Cerebellar cortex (tissue), 1 donor: ENCODE data around the gene NDUFS2.
"Not testable (repeated sequence)": the region's sequence is repeated elsewhere in the genome, so short reads cannot be mapped to it uniquely, and the experiment has no call there.

Experiments
- DNase-seq: peaks from one replicate; pipeline ENCODE4 v3.0.0-alpha.2; 2015; ENCODE audit warnings: low spot score

The NDUFS2 gene

DNA sequence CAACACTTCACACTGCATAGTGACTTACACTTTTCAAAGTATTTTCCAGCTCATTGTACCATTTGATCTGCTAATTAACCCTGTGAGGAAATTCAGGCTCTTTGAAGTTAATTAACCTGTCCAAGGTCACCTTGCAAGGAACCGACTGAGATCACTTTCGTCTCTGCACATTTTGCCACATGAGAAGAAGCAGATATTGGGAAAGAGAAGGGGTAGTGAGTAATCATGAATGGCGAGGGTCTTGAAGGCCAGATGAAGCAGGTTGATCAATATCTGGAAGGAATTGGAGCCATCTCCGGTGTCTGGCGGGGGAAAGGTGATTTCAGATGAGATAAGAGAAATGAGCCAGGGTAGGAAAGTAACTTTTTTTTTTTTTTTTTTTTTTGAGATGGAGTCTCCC, 17.8 kb downstream of the NDUFS2 start:
- no peak for DNase-seq

DNA sequence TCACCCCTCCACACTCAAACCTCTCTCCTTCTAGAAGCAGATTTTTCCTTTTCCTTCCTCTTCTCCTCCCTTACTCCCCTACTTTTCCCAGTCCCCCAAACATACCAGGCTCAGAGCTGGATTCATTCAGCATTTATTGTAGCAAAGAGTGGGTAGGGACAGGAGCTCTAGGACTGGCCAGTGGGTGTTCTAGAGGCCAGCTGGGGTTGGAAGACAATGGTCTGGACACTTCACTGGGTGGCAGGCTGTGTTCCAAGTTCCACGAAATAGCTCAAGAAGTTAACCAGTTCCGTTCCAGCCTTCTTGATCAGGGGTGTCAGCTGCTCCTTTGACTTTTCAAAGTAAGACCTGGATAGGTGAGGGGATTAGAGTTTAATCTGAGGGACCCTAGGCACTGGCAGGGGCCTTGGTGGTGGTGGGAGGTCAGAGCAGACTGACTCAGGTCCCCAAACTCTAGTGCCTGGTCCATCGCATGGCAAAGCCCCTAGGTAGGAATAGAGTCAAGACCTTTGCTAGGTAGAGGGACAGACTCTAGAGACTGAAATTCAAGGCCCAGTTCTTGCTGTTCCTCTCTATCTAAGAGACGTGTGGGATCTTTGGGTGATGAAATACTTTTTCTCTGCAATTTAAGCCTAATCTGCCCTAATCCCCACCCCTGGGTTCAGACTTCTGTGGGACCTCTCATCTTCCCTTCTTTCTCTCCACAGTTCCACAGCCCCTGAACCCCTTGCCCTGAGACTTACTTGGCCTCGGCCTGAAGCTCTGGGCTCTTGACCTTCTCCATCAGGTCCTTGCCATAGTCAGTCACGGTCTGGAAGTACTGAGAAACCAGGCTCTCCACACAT, 20.2 kb downstream of the NDUFS2 start:
- no peak for DNase-seq

DNA sequence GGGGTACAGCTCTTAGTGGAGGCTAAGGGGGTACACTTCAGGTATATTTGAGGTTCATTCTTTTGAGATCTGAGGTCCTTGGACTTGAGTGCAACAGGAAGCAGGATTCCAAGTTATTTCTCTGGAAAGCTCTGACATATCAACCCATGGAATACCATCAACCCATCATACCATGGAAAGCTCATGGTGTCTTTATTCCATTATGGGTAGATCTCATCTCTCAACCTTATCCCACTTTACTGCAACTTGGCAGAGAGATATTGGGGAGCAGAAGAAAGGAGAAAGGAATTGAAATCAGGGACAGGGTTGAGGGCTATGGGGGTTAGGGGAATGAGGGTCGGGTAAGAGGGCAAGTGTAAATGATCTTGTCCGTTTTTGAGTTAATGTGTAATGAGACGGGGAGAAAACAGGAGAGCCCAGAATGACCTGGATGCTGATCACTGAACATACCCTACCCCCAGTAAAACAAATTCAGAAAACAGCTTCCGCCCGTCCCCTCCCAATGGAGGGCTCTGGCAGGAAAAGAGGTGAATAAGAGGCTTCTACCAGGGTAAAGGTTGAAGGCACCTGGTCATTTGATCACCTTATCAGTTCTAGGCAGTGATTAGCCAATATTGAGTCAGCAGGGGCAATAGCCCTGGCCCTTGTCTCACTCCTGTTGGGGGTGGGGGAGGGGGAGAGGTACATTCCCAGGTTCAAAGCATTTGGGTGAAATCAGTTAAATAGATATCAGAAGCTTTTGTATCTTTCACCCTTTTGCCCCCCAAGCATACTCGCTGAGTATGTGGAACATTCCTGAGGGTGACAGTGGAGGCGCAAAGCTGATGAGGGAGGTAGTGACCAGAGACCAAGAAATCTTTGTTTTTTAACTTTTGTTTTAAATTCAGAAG, 21.9 kb downstream of the NDUFS2 start:
- DNase-seq = no peak

DNA sequence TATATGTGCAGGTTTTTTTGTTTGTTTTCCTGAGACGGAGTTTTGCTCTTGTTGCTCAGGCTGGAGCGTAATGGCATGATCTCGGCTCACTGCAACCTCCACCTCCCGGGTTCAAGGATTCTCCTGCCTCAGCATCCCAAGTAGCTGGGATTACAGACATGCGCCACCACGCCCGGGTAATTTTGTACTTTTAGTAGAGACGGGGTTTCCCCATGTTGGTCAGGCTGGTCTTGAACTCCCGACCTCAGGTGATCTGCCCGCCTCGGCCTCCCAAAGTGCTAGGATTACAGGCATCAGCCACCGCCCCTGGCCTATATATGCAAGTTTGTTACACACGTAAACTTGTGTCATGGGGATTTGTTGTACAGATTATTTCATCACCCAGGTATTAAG, 22.5 kb downstream of the NDUFS2 start:
- DNase-seq = not testable (repeated sequence)

DNA sequence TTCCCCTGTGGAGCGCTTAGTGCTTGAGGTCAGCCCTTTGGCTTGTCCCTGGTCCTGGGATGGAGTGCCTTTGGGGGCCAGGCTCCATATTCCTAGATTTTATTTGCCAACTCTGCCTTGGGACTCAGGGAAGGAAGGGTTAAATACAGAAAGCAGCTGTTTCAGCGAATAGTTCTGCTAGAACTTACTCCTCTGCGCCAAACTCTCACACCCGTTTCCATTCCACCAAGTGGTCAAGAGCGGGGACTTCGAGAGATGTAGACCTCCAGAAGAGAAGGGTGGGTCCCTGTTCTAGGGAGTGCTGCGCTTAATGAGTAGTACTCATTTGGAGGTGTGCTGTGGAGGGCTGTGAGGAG, 23.0 kb downstream of the NDUFS2 start:
- DNase-seq = no peak

DNA sequence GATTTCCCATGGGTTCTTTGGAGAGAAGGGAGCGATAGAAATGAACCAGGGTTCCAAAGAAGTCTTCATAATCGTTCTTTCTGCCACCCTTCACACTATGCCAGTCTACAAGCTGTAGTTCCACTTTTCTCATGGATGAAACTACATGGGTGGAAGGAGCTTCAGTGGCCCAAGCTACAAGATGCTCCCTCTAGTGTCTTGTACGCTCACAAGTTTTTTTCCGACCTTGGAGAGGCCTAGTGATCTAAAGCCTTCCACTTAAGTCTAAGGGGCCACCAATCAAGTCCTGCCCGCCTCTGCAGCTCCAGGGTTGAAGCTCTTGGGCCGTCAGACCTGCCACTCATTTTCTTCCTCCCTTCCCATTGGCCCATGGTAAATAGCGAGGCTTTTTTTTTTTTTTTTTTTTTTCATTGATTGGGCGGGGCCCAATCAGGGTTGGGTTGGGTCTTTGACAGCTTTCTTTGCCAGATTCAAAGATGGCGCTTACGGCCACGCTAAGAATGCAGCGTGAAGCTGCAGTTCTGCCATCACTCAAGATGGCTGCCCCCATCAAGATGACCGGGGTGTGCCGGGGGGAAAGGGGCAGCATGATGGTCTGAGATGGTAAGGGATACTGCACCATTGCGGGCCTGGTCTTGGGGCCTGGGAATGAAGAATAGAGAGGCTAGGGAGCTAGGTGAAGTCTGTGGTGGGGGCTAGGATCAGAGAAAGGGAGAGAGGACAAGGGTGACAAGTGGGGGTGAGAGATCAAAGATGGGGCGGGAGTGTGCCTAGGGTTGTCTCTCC, 23.6 kb downstream of the NDUFS2 start, which contains the start of gene TOMM40L:
Gene TOMM40L (plus strand): TSS at position 527 of the 786 bp plus-strand sequence. CDS start 430 bp downstream, outside the sequence.
- peak; percentile 100 for DNase-seq

DNA sequence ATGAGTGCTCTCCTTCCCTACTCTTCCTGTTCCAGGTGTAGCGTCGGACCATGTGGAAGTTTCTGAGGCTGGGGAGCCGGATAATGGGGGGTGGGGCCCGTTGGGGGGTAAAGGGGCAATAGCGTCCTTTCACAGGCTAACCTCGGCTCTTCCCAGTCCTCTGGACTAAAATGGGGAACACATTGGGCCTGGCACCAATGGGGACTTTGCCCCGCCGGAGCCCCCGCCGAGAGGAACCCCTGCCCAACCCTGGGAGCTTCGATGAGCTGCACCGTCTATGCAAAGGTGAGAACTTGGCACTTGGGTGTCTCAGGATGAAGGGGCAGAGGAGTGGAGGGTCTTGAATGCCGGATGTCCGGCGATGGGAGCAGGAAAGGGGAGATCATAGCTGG, 24.1 kb downstream of the NDUFS2 start:
- peak; percentile 38 for DNase-seq

DNA sequence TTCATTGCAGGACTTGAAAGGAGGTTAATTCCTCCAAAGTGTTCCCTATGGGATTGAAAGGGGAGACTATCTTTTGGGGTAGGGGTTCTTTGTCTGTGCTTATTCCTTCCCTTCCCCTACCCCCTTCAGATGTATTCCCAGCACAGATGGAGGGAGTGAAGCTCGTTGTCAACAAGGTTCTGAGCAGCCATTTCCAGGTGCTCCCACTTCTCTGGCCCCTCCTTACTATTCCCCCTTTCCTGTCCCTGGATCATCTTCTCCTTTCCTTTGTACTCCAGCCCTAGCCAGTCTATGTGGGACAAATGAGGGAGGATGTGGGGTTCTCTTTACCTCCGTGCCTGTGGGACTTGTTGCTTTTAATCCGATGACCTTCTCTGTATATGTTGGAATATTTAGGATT, 24.6 kb downstream of the NDUFS2 start:
- peak; percentile 31 for DNase-seq

DNA sequence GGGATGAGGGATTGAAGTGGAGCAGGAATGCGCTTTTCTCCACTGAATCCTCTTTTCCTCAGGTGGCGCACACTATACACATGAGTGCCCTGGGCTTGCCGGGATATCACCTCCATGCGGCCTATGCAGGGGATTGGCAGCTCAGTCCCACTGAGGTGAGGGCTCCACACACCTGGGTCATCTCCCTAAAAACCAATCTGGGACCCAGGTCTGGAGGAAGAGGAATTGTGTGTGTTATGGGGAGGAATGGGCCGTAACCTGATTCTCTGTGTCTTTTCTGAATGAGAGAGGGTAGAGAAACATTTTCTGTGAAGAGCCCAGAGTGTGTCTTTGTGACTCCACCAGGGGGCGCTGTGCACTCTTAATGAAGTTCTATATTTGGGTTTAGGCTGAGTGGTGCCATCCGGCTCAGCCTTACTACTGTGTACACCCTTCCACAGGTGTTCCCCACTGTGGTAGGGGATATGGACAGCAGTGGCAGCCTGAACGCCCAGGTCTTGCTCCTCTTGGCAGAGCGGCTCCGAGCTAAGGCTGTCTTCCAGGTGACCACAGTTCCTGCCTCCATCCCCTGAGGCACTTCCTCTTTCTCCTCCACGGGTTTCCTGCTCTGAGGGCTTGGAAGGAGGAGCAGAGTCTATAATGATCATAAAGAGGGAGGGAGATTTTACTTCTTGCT, 25.2 kb downstream of the NDUFS2 start:
- DNase-seq = peak; percentile 87

DNA sequence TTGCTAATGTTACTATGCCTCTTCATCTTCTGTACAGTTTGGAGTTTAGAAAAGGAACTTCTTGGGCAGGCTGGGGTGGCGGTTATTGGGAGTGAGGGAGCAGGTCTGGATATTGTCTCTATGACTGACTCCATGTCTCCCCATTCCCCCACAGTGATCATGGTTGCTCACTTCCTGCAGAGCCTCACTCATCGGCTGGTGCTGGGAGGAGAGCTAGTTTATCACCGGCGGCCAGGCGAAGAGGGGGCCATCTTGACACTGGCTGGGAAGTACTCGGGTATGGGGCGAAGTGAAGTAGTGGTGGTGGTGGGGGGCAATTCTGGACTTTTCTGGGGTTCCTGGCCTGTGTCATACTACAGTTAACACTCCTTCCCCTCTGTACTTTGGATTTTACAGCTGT, 25.9 kb downstream of the NDUFS2 start:
- no peak for DNase-seq

DNA sequence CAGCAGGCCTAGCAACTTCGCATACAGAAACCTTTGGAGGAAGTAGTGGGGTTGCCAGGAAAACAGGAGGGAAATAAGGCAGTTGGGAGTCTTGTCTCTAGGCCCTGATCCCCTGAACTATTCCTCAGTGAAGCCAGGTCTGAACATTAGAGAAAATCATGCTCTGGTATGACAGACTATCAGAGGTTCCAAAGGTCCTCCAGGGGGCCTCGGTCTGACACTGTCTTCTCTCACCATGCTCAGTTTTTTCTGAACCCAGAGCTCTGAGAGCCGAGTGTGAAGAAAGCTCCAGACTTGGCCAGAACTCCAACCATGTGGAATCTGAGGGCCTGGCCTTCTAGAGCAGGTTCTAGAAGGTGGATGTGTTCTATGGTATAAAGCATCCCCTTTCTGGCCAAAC, 27.7 kb downstream of the NDUFS2 start:
- peak; percentile 14 for DNase-seq

DNA sequence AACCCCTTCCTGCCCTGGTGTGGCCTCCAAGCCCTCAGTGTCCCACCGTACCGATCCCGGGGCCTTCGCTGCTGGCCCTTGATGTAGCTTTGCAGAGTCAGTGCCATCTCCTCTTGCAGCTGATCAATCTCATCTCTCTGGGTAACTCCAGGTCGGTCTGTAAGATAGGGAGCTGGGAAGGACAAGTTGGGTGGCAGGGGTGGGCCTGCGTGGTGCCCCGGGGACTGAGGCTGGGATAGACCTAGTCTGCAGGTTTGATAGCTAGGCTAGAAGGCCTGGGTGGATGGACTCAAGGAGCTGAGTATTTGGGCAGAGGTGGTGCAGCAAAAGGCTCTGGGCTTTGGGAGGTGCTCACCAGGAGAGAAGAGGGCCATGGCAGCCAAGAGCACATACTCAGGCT, 28.6 kb downstream of the NDUFS2 start:
- no peak for DNase-seq

DNA sequence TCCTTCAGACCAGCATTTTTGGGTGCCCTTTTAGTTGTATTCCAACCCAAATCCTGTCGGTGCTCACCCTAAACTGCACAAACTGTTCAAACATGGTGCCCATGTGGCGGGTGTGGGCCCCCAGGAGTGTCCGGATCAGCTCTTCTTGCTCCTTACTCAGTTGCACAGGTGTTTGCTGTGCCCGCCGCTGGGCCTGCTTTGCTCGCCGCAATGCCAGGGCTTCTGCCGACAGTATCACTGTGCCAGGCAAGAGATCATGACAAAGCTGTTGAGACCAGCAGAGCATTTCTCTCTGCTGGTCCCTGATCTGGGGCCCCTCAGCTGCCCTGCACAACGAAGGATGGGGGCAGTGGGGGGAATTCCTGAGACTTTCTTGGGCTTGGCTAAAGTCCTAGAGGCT, 30.9 kb downstream of the NDUFS2 start:
- no peak for DNase-seq

DNA sequence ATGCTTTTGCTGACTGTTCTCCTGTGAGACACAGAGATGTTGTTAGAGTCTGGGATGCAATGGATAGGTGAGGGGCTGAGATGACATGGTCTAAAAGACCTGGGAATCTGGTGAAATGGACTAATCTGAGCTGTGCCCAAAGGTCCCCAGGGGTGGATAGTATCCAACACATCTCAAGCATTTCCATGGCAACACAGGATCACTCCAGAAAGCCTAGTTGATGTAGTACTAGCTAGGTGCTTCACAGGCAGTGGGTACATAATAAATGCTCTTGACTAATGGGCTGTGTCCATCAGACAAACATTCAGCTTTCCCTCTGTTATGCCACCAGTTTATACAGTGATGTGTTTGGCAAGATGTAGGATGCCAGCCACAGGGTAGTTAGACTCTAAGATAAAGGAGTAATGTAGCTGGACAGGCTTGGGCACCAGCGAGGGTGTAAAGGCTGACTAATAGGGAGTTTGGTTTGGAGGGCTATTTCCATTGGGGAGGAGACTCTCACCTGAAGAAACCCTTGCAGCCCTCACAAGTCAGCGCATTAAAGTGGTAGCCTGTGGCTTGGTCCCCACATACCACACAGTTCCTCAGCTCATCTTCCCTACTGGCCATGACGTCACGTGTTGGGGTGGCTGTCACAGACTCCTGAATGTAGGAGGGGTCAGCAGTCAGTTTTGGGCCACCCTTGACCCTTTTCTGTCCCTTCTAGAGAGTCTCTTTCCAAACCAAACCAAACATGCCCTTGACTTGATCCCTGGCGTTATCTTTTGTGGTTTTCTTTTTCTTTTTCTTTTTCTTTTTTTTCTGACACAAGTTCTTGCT, 34.0 kb downstream of the NDUFS2 start:
- DNase-seq = no peak

DNA sequence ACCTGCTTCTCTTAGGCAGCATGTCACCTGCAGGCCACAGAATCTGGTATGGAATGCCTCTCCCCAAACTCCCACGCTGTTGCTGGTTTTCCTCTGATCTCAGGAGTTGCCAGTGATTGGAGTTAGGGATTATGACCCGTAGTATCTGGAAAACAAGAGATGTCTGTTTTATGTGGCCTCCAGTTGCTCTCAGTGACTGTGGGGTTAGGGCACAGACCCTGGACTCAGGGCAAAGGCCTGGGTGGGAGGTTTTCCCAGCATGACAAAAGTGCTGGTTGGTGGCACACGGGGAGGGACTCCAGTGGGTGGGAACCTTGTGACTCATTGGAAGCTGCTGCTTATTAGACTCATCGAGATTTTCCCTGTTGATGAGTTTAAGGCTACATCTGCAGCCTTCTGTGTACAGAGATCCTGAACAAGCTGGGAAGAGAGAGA, 35.9 kb downstream of the NDUFS2 start, which contains the start of gene NR1I3:
Gene NR1I3 (minus strand): TSS at position 165 of the 435 bp plus-strand sequence. CDS start 1,638 bp downstream, outside the sequence.
- DNase-seq = no peak

DNA sequence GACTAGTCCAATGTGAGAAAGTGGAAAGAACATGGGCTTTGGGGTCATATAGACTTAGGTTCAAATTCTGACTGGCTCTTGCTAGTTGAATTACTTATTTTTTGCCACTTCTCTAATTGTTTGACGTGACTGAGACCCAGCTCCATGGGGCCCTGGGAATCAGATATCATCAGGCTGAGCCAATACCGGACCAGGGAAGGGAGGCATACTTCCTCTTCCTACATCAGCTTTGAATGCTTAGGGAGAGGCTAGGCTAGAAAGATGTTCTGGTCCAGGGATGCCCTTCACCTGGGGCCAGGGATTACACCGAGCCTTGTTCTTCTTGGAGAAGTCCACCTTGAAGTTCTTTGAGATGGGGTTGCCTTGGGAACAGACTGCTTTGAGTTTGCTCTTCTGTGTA, 39.5 kb downstream of the NDUFS2 start:
- DNase-seq = no peak

DNA sequence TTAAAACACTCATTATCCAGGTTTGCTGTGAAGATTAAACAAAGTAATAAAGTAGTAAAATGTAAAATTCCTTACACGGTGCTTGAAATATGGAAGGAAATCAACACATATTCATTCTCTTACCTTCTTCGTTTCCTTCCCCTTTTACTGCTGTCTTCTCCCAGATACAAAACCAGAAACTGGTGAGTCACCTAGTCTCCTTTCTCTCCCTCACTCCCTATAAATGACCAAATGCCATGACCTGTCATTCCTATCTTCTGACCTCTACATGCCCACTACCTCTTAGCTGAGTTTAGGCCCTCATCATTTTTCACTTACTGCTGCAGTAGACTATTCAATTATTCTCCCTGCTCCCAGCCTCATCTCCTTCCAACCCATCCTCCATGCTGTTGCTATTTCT, 40.1 kb downstream of the NDUFS2 start:
- no peak for DNase-seq

DNA sequence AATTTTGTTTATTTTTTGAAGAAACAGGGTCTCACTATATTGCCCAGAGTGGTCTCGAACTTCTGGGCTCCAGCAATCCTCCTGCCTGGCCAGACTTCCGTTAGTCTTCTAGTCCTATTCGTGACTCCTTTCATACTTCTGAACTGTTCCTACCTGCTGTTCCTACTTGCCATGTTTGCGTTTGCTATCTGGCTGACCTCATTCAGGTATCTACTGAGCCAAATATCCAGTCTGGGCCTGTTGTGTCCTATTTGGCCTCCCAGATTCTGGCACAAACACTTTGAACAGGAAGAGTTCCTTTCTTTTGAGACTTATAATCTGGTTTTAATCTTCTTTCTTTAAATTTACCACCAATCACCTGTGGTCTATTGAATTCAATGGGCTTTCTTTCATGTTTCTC, 42.7 kb downstream of the NDUFS2 start:
- no peak for DNase-seq

DNA sequence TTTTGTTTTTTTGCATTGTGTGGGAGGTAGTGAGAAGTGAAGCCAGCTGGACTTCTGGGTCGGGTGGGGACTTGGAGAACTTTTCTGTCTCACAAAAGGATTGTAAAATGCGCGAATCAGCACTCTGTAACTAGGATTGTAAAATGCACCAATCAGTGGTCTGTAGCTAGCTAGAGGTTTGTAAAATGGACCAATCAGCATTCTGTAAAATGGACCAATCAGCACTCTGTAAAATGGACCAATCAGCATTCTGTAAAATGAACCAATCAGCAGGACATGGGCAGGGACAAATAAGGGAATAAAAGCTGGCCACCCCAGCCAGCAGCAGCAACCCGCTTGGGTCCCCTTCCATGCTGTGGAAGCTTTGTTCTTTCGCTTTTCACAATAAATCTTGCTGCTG, 47.9 kb downstream of the NDUFS2 start:
- DNase-seq = not testable (repeated sequence)

DNA sequence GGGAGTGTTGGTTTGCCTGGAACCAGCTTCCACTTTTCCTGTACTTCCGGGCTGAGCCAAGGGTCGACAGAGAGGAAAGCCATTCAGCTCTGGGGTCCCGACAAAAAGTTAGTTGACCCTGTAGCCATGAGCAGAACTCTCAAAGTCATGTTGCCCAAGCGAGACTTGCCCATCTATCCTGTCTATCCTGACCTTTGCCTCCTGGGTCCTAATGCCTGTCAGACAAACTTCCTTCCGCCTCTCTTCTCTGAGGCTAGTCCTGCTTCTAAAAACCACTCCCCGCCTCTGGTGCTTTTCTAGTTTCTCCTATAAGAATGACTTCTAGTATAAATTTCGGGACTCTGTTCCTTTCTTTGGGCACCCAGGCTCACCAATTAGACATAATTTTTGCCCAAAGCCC, 48.7 kb downstream of the NDUFS2 start:
- no peak for DNase-seq

DNA sequence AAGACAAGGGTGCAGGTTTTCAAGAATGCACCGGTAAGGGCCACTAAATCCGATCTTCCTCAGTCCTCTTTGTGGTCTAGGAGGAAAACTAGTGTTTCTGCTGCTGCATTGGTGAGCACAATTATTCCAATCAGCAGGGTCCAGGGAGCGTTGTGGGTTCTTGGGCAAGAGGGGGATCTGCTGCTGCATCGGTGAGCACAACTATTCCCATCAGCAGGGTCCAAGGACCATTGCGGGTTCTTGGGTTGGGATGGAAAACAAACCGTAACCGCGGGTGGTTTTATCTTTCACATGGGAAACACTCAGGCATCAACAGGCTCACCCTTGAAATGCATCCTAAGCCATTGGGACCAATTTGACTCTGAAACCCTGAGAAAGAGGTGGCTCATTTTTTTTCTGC, 49.4 kb downstream of the NDUFS2 start:
- no peak for DNase-seq
